ENCODE data around the gene EML6. TPM values are rescaled to one million over a fixed set of nuclear protein-coding genes. Genes with fewer than 3 reads are reported as not detected.

The EML6 gene
- total and polyA plus RNA-seq, 2 of the 8 experiments (the other 6 are each of a cell fraction or from before 2014, with no cell fraction given): 1.2 to 1.6 TPM

DNA sequence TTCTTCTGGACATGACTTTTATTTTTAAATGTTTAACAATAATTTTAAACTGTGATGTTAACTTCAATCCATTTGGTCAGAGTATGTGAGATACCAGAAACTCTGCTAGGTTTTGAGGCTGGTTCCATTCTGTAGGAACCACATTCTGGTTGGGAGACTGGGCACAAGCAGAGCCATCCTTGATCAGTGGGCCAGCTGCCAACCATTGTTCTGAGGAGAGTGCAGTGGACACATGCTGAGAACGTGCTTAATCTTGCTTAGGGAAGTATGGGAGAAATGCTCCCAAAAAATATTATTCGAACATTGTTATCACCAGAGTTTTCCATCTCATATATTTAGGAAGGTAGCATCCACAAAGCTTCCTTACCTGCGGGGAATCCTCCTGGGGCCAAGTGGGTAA lies 171.0 kb downstream of the EML6 start:
- no peak overlapping the region for H2AK5ac ChIP-seq (ENCODE audit: low read depth, low read length)
- H3K18ac ChIP-seq (ENCODE audit: extremely low read depth, low read length): no peak overlapping the region
- no peak overlapping the region for H2BK5ac ChIP-seq (ENCODE audit: low read depth, low read length)
- no peaks in the 10 kb centered on the region for H3K9me3 ChIP-seq (ENCODE audit: insufficient read depth in 2 of 2, low read depth in 1 of 2, low read length in 1 of 2)
- H2BK15ac ChIP-seq (ENCODE audit: low read length): no peak overlapping the region
- H3K4me3 ChIP-seq (ENCODE audit: extremely low read depth in 1 of 4, insufficient read depth in 2 of 4, low read depth in 3 of 4, low read length in 4 of 4): no peak overlapping the region
- no peak overlapping the region for H3K27ac ChIP-seq (ENCODE audit: low read depth, low read length)
- H3K27me3 ChIP-seq (replicated peaks in 1 of 4; ENCODE audit: control insufficient read depth in 3 of 4, extremely low read depth in 1 of 4, insufficient read depth in 3 of 4, low read length in 3 of 4): no peaks in the 10 kb centered on the region
- H2BK120ac ChIP-seq (replicated peaks; ENCODE audit: low read depth, low read length): no peak overlapping the region
- no peaks in the 10 kb centered on the region for H3K79me1 ChIP-seq (ENCODE audit: low read depth, low read length)
- no peak overlapping the region for H2AFZ ChIP-seq (ENCODE audit: low read length)
- POLR2A ChIA-PET (ENCODE audit: partially characterized antibody): no interaction called here
- no peaks in the 10 kb centered on the region for H3K79me2 ChIP-seq (ENCODE audit: control insufficient read depth in 1 of 2, insufficient read depth in 2 of 2, low read length in 2 of 2)
- H2BK20ac ChIP-seq (ENCODE audit: low read length): no peak overlapping the region
- no peak overlapping the region for H3K4me2 ChIP-seq (ENCODE audit: insufficient read depth in 1 of 2, low read depth in 2 of 2, low read length in 2 of 2)
- H3K23ac ChIP-seq (ENCODE audit: insufficient read length): no peak overlapping the region
- no peak overlapping the region for H3K56ac ChIP-seq (replicated peaks; ENCODE audit: insufficient read length, low read depth, low read length)
- CTCF ChIA-PET (ENCODE audit: partially characterized antibody): interaction anchor here (1.0 to 2.0 kb wide), 3 partner anchors 12 to 17 kb away, joined by 3 to 6 read pairs (median 3); no protein-coding TSS in a partner anchor
- H3K14ac ChIP-seq (ENCODE audit: insufficient read length): no peak overlapping the region
- H4K91ac ChIP-seq (replicated peaks; ENCODE audit: insufficient read length, low read length): no peak overlapping the region
- H3K4ac ChIP-seq (replicated peaks; ENCODE audit: insufficient read length, low read depth, low read length): no peak overlapping the region
- H4K8ac ChIP-seq (ENCODE audit: extremely low read depth, insufficient read depth, low read length): no peak overlapping the region
- no peak overlapping the region for H3K9ac ChIP-seq (replicated peaks in 1 of 4; ENCODE audit: extremely low read depth in 1 of 4, low read depth in 3 of 4, low read length in 3 of 4)
- no peak for DNase-seq (ENCODE audit: low read depth in 1 of 2, low spot score in 2 of 2)
- no peak overlapping the region for H4K5ac ChIP-seq (ENCODE audit: insufficient read length, low read depth, low read length)
- no peak for FAIRE-seq
- TF ChIP-seq SP2 (IDR thresholded peaks at IDR 0.05; ENCODE audit: low read length) (no peak), CTBP2 (IDR thresholded peaks at IDR 0.05; ENCODE audit: borderline replicate concordance, insufficient read depth, insufficient read length, low read length) (no peak)
- TF ChIP-seq, protein P1, sequence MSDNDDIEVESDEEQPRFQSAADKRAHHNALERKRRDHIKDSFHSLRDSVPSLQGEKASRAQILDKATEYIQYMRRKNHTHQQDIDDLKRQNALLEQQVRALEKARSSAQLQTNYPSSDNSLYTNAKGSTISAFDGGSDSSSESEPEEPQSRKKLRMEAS (IDR thresholded peaks at IDR 0.05): no peak
- H3K23me2 ChIP-seq (ENCODE audit: low read depth, low read length): no peaks in the 10 kb centered on the region
- 91% methylated on average over 3 of the region's 3 CpGs; no CpG with 5 or more reads in 1 of the 2 experiments for WGBS, 2 experiments (ENCODE audit: extremely low coverage in 1 of 2, insufficient coverage in 1 of 2, insufficient read length in 1 of 2, insufficient replicate concordance in 2 of 2, low coverage in 1 of 2, low lambda C conversion rate in 2 of 2, missing lambda C conversion rate in 1 of 2)
- H3K4me1 ChIP-seq (replicated peaks in 1 of 4; ENCODE audit: control insufficient read depth in 3 of 4, insufficient read depth in 4 of 4, low read length in 3 of 4): no peaks in the 10 kb centered on the region
- no peaks in the 10 kb centered on the region for H3K36me3 ChIP-seq (ENCODE audit: control insufficient read depth in 2 of 4, insufficient read depth in 4 of 4, low read length in 3 of 4)
- H2BK12ac ChIP-seq (ENCODE audit: low read depth, low read length): no peak overlapping the region
- H4K20me1 ChIP-seq (replicated peaks in 1 of 2; ENCODE audit: control insufficient read depth in 1 of 2, insufficient read depth in 2 of 2, low read length in 2 of 2): no peaks in the 10 kb centered on the region
